GM06990 (cell line): Measurements from ENCODE around the gene NSD1.

Source experiments
- DNase-seq: peaks from one replicate; pipeline ENCODE4 v3.0.0-alpha.2; 2011; ENCODE audit not compliant: insufficient read length; ENCODE audit errors: extremely low read depth
- H3K27me3 ChIP-seq: replicated peaks from 2 replicates; pipeline ENCODE4 v1.6.0; 2011; ENCODE audit warnings: low read length; ENCODE audit not compliant: control insufficient read depth, insufficient read depth
- H3K36me3 ChIP-seq: 2 replicates; pipeline ENCODE4 v1.5.1; 2011; ENCODE audit warnings: low read length; ENCODE audit not compliant: control insufficient read depth, insufficient read depth
- H3K4me3 ChIP-seq: replicated peaks from 2 replicates; pipeline ENCODE4 v1.5.1; 2011; ENCODE audit warnings: low read depth, mild to moderate bottlenecking, control low read depth, low read length
- TF ChIP-seq, protein P1 (sequence below): IDR thresholded peaks from 2 replicates; pipeline ENCODE4 v1.5.1; 2011; ENCODE audit warnings: low read length, control low read depth, mild to moderate bottlenecking, inconsistent platforms; ENCODE audit not compliant: insufficient read depth, poor library complexity, severe bottlenecking

Gene NSD1

DNA sequence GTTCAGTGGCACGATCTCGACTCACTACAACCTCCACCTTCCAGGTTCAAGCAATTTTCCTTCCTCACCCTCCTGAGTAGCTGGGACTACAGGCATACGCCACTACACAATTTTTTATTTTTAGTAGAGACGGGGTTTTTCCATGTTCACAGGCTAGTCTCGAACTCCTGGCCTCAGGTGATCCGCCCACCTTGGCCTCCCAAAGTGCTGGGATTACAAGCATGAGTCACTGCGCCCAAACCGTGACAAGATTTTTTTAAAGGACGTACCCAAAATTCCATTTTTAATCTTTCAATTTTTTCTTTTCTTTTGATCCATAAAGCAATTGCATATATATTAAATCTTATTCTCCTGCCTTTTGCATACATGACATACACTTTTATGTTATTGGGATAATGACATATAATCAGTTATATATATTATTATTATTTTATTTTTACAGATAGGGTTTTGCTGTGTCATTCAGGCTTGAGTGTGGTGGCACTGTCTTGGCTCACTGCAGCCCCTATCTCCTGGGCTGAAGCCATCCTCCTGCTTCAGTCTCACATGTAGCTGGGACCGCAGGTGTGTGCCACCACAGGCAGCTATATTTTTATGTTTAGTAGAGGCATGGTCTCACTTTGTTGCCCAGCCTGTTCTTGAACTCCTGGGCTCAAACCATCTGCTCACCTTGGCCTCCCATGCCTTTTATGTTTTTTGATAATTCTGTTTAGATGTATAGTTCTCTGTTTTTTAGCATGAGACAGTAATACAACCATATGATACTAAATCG, 98.1 kb downstream of the NSD1 start:
- Histone ChIP-seq H3K36me3 (no peaks in the 10 kb centered on the region; the same call in none of the 2 replicates), H3K27me3 (no peaks in the 10 kb centered on the region), H3K4me3 (no peak overlapping the region)
- no peak for DNase-seq
- TF ChIP-seq, protein P1, sequence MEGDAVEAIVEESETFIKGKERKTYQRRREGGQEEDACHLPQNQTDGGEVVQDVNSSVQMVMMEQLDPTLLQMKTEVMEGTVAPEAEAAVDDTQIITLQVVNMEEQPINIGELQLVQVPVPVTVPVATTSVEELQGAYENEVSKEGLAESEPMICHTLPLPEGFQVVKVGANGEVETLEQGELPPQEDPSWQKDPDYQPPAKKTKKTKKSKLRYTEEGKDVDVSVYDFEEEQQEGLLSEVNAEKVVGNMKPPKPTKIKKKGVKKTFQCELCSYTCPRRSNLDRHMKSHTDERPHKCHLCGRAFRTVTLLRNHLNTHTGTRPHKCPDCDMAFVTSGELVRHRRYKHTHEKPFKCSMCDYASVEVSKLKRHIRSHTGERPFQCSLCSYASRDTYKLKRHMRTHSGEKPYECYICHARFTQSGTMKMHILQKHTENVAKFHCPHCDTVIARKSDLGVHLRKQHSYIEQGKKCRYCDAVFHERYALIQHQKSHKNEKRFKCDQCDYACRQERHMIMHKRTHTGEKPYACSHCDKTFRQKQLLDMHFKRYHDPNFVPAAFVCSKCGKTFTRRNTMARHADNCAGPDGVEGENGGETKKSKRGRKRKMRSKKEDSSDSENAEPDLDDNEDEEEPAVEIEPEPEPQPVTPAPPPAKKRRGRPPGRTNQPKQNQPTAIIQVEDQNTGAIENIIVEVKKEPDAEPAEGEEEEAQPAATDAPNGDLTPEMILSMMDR: no peak

DNA sequence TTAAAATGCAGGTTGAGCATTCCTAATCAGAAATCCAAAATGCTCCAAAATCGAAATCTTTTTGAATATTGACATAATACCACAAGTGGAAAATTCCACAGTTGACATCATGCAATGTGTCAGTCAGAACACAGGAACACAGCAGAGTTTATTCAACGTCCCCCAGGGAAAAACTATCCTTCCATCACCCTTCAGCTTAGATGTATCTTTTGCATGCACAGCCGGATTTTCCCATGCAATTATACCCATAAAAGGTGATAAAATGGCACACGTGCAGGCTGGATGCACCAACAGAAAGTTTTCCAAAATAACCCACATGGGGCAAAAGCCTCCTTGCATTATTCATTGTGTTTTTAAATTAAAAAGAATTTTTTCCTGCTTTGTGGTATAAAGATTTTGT, 98.8 kb downstream of the NSD1 start:
- Histone ChIP-seq H3K36me3 (peaks cover 1% of the 10 kb centered on the region), H3K4me3 (no peak overlapping the region), H3K27me3 (no peaks in the 10 kb centered on the region)
- DNase-seq: no peak
- TF ChIP-seq, protein P1: no peak

DNA sequence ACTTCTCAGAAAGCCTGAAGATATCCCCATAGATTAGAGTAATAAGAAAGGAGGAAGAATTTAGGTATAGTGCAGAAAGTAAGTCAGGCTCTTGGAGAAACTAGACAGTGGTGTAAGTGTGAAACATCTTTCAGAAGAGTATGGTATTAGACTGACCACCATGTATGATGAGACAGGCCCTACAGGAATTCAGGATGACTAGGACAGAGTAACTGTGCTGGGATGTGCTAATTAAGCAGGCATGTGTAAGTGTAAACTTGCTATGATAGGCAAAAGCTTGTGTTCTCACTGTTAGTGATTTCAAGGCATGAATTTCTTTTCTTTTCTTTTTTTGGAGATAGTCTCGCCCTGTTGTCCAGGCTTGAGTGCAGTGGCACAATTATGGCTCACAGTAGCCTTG, 99.2 kb downstream of the NSD1 start:
- H3K27me3 ChIP-seq: no peaks in the 10 kb centered on the region
- H3K4me3 ChIP-seq: no peak overlapping the region
- TF ChIP-seq, protein P1: no peak
- no peak for DNase-seq
- H3K36me3 ChIP-seq: peaks cover 1% of the 10 kb centered on the region

DNA sequence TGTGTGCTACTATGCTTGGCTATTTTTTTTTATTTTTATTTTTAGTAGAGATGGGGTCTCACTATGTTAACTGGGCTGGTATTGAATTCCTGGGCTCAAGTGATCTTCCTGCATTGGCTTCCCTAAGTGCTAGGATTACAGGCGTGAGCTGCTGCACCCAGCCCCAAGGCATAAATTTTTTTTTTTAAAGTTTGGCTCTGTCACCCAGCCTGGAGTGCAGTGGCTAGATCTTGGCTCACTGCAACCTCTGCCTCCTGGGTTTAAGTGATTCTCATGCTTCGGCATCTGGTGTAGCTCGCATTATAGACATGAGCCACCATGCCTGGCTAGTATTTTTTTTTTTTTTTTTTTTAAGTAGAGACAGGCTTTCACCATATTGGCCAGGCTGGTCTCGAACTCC, 99.6 kb downstream of the NSD1 start:
- Histone ChIP-seq H3K27me3 (no peaks in the 10 kb centered on the region), H3K4me3 (no peak overlapping the region), H3K36me3 (peaks cover 2% of the 10 kb centered on the region)
- TF ChIP-seq, protein P1: no peak
- no peak for DNase-seq

DNA sequence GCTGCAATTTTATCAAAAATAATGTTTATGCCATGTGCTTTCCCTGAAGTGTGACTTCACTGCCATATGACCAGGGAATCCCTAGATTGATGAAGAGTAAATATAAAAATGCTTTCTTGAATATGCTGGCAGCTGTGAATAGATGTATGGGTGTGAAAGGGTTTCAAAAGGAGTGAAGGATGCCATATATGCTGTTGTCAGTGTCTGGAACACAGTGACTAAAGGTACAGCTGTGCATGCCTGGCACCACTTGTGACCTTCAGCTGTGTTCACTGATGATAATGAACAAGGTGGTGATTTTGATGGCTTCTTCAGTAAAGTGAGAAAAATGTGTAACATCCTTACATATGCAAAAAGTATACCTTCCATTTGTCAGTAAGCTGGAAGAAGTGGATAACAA, 100.2 kb downstream of the NSD1 start:
- peaks cover 4% of the 10 kb centered on the region for H3K36me3 ChIP-seq
- DNase-seq: no peak
- H3K27me3 ChIP-seq: no peaks in the 10 kb centered on the region
- TF ChIP-seq, protein P1: no peak
- no peak overlapping the region for H3K4me3 ChIP-seq
